Measurements from ENCODE around the gene DSCAML1.

DNA sequence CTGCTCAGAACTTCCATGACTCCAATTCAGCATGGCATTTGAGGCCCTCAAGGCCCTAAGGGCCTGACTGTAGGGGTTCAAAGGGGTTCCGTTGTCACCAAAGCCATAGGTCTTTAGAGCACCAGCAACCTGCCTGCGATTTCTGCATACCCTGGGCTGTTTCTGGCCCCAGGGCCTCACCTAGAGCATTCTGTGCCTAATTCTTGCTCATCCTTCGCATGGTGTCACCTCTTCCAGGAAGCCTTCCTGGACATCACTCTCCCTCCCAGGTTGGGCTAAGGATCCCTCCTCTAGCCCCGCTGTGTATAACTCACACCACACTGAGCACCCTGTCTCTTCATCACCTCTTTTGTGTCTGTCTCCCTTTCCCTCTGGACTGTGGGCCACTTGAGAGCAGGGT lies 275.0 kb downstream of the DSCAML1 start:
- TF ChIP-seq, protein P1, sequence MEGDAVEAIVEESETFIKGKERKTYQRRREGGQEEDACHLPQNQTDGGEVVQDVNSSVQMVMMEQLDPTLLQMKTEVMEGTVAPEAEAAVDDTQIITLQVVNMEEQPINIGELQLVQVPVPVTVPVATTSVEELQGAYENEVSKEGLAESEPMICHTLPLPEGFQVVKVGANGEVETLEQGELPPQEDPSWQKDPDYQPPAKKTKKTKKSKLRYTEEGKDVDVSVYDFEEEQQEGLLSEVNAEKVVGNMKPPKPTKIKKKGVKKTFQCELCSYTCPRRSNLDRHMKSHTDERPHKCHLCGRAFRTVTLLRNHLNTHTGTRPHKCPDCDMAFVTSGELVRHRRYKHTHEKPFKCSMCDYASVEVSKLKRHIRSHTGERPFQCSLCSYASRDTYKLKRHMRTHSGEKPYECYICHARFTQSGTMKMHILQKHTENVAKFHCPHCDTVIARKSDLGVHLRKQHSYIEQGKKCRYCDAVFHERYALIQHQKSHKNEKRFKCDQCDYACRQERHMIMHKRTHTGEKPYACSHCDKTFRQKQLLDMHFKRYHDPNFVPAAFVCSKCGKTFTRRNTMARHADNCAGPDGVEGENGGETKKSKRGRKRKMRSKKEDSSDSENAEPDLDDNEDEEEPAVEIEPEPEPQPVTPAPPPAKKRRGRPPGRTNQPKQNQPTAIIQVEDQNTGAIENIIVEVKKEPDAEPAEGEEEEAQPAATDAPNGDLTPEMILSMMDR (IDR thresholded peaks at IDR 0.05): no peak
- no peak for TF ChIP-seq POLR2A (IDR thresholded peaks at IDR 0.05)

Data from uterus (tissue), 2 donors.